ENCODE data around the gene ADRB1.

Gene ADRB1

GRCh38 chr10:114071178-114071577 is 27.5 kb downstream of the ADRB1 start:
- in situ Hi-C loops (cut with MboI; ENCODE audit: low pct_unique_long_range_greater_than_20kb, low sequenced_read_pairs, unreplicated experiment) = no loop called here
- DNase-seq (ENCODE audit: low spot score) = no peak
- TF ChIP-seq CTCF (IDR thresholded peaks at IDR 0.05; ENCODE audit: extremely low read depth, insufficient read depth, missing control alignments) = no peak

- in situ Hi-C loops (cut with MboI; ENCODE audit: low pct_unique_long_range_greater_than_20kb, low sequenced_read_pairs, unreplicated experiment) = no loop called here
- no peak for TF ChIP-seq CTCF (IDR thresholded peaks at IDR 0.05; ENCODE audit: extremely low read depth, insufficient read depth, missing control alignments)
- no peak for DNase-seq (ENCODE audit: low spot score)
Measured at GRCh38 chr10:114073395-114074186, 29.9 kb downstream of the ADRB1 start.

GRCh38 chr10:114075093-114075492 is 31.4 kb downstream of the ADRB1 start:
- DNase-seq (ENCODE audit: low spot score) = no peak
- TF ChIP-seq CTCF (IDR thresholded peaks at IDR 0.05; ENCODE audit: extremely low read depth, insufficient read depth, missing control alignments) = no peak
- in situ Hi-C loops (cut with MboI; ENCODE audit: low pct_unique_long_range_greater_than_20kb, low sequenced_read_pairs, unreplicated experiment) = no loop called here

- DNase-seq (ENCODE audit: low spot score) = no peak
- TF ChIP-seq CTCF (IDR thresholded peaks at IDR 0.05; ENCODE audit: extremely low read depth, insufficient read depth, missing control alignments) = no peak
- in situ Hi-C loops (cut with MboI; ENCODE audit: low pct_unique_long_range_greater_than_20kb, low sequenced_read_pairs, unreplicated experiment) = no loop called here
Measured at GRCh38 chr10:114077347-114077746, 33.7 kb downstream of the ADRB1 start.

- TF ChIP-seq CTCF (IDR thresholded peaks at IDR 0.05; ENCODE audit: extremely low read depth, insufficient read depth, missing control alignments) = no peak
- no peak for DNase-seq (ENCODE audit: low spot score)
- in situ Hi-C loops (cut with MboI; ENCODE audit: low pct_unique_long_range_greater_than_20kb, low sequenced_read_pairs, unreplicated experiment) = no loop called here
Measured at GRCh38 chr10:114077815-114078219, 34.2 kb downstream of the ADRB1 start.

GRCh38 chr10:114078346-114078745 is 34.7 kb downstream of the ADRB1 start:
- DNase-seq (ENCODE audit: low spot score) = no peak
- in situ Hi-C loops (cut with MboI; ENCODE audit: low pct_unique_long_range_greater_than_20kb, low sequenced_read_pairs, unreplicated experiment) = no loop called here
- no peak for TF ChIP-seq CTCF (IDR thresholded peaks at IDR 0.05; ENCODE audit: extremely low read depth, insufficient read depth, missing control alignments)

All from GM13977 (cell line).